HG03457 (cell line): ENCODE results near the gene BICD1.
"Not testable (repeated sequence)": the region's sequence is repeated elsewhere in the genome, so short reads cannot be mapped to it uniquely, and the experiment has no call there.

Experiments used
- ATAC-seq: cut with Tn5 transposase; IDR thresholded peaks from one replicate; pipeline ENCODE4 v1.9.1; 2021; ENCODE audit warnings: moderate number of reproducible peaks; ENCODE audit not compliant: unreplicated experiment

Gene BICD1

GRCh38 chr12:32106517-32107358 is at the start of gene BICD1:
Gene BICD1, plus strand, starts transcription at chr12:32106847. Its CDS starts 485 bp downstream, at chr12:32107332.
- peak; percentile 70 for ATAC-seq

- ATAC-seq = no peak
Observed at GRCh38 chr12:32061033-32061432, 45.6 kb upstream of the BICD1 start.

GRCh38 chr12:32062881-32063280 is 43.8 kb upstream of the BICD1 start:
- no peak for ATAC-seq

GRCh38 chr12:32063796-32064195 is 42.9 kb upstream of the BICD1 start:
- ATAC-seq = no peak

GRCh38 chr12:32066206-32066605 is 40.4 kb upstream of the BICD1 start:
- no peak for ATAC-seq

GRCh38 chr12:32069071-32069470 is 37.6 kb upstream of the BICD1 start:
- no peak for ATAC-seq

- ATAC-seq = no peak
Observed at GRCh38 chr12:32069731-32070130, 36.9 kb upstream of the BICD1 start.

- ATAC-seq = no peak
Observed at GRCh38 chr12:32070370-32070769, 36.3 kb upstream of the BICD1 start.

- ATAC-seq = no peak
Observed at GRCh38 chr12:32072102-32072501, 34.5 kb upstream of the BICD1 start.

GRCh38 chr12:32074432-32074831 is 32.2 kb upstream of the BICD1 start:
- no peak for ATAC-seq

- no peak for ATAC-seq
Observed at GRCh38 chr12:32076941-32077340, 29.7 kb upstream of the BICD1 start.

GRCh38 chr12:32080435-32080834 is 26.2 kb upstream of the BICD1 start:
- ATAC-seq = no peak

- ATAC-seq = no peak
Observed at GRCh38 chr12:32083489-32083888, 23.2 kb upstream of the BICD1 start.

- ATAC-seq = no peak
Observed at GRCh38 chr12:32084017-32084688, 22.5 kb upstream of the BICD1 start.

- no peak for ATAC-seq
Observed at GRCh38 chr12:32084753-32085152, 21.9 kb upstream of the BICD1 start.

- no peak for ATAC-seq
Observed at GRCh38 chr12:32087306-32087705, 19.3 kb upstream of the BICD1 start.

GRCh38 chr12:32089156-32089555 is 17.5 kb upstream of the BICD1 start:
- ATAC-seq = no peak

- no peak for ATAC-seq
Observed at GRCh38 chr12:32089586-32089985, 17.1 kb upstream of the BICD1 start.

GRCh38 chr12:32091696-32092095 is 15.0 kb upstream of the BICD1 start:
- ATAC-seq = no peak

- ATAC-seq = no peak
Observed at GRCh38 chr12:32098112-32098511, 8.5 kb upstream of the BICD1 start.

- not testable (repeated sequence) for ATAC-seq
Observed at GRCh38 chr12:32099275-32099674, 7.4 kb upstream of the BICD1 start.

GRCh38 chr12:32100361-32100760 is 6.3 kb upstream of the BICD1 start:
- no peak for ATAC-seq
